Right atrium auricular region (tissue), 2 donors: ENCODE data around the gene APBA1. TPM values are rescaled to one million over a fixed set of nuclear protein-coding genes. Genes with fewer than 3 reads are reported as not detected.
A peak's percentile ranks its signal among the peaks of the same experiment; 100 is the strongest.

ENCODE experiments used
- DNase-seq: peaks from one replicate; pipeline ENCODE4 v3.0.0-alpha.2; 2019; ENCODE audit warnings: low spot score
- H3K27ac ChIP-seq, 2 donors: fragments of 200-600 bp; sonication (generic); 1 replicate in 1 of 2; 2 replicates in 1 of 2; pipeline ENCODE4 v1.5.1; 2016 to 2019
- H3K27me3 ChIP-seq, 2 donors: fragments of 200-600 bp; sonication (generic); one replicate each; pipeline versions ENCODE4 v1.5.1 to v1.6.0; 2017 to 2019
- H3K36me3 ChIP-seq: fragments of 200-600 bp; sonication (generic); one replicate; pipeline ENCODE4 v1.5.1; 2016
- H3K4me1 ChIP-seq, 2 donors: fragments of 200-600 bp; sonication (generic); one replicate each; pipeline versions ENCODE4 v1.5.1 to v1.6.0; 2017 to 2019
- H3K4me3 ChIP-seq, 2 donors: fragments of 200-600 bp; sonication (generic); 1 replicate in 1 of 2; 2 replicates in 1 of 2; pipeline ENCODE4 v1.5.1; 2017 to 2019; ENCODE audit warnings: mild to moderate bottlenecking in 1 of 2, moderate library complexity in 1 of 2
- H3K9me3 ChIP-seq, 2 donors: fragments of 200-600 bp; sonication (generic); one replicate each; pipeline ENCODE4 v1.5.1; 2019
- CTCF ChIP-seq, 2 donors: fragments of 200-600 bp; sonication (generic); IDR thresholded peaks; one replicate each; pipeline ENCODE4 v1.5.1; 2019; ENCODE audit warnings: antibody characterized with exemption in 2 of 2
- total RNA-seq, 2 donors: library from RNA; depleted of rRNA; stranded (reverse); fragments of >200 nt; gene quantifications; one replicate each; pipeline ENCODE4 v1.1.0, GENCODE V29; 2016

APBA1 gene
- total RNA-seq, 2 donors from 2014 or later = 5.6 to 12.1 TPM

- TF ChIP-seq CTCF (IDR thresholded peaks at IDR 0.05) = no peak
- Histone ChIP-seq H3K27me3 (no peaks in the 10 kb centered on the region), H3K9me3 (no peaks in the 10 kb centered on the region), H3K4me1 (peaks cover 0 to 7% of the 10 kb centered on the region in 2 donors), H3K4me3 (no peak overlapping the region), H3K36me3 (no peaks in the 10 kb centered on the region), H3K27ac (no peak overlapping the region)
- no peak for DNase-seq
These were observed 5.8 kb upstream of the APBA1 start for GRCh38 chr9:69677931-69678330.

GRCh38 chr9:69675563-69675962, 3.4 kb upstream of the APBA1 start:
- H3K27ac ChIP-seq = no peak overlapping the region
- peaks cover 0 to 20% of the 10 kb centered on the region in 2 donors for H3K4me1 ChIP-seq
- DNase-seq = no peak
- TF ChIP-seq CTCF (IDR thresholded peaks at IDR 0.05) = no peak
- H3K4me3 ChIP-seq = no peak overlapping the region
- no peaks in the 10 kb centered on the region for H3K27me3 ChIP-seq
- H3K36me3 ChIP-seq = no peaks in the 10 kb centered on the region
- H3K9me3 ChIP-seq = no peaks in the 10 kb centered on the region

- DNase-seq = no peak
These were observed 2.7 kb upstream of the APBA1 start for GRCh38 chr9:69674716-69675438.

GRCh38 chr9:69674112-69674685, 2.0 kb upstream of the APBA1 start:
- Histone ChIP-seq H3K4me1 (peaks cover 0 to 20% of the 10 kb centered on the region in 2 donors), H3K36me3 (no peaks in the 10 kb centered on the region), H3K9me3 (no peaks in the 10 kb centered on the region), H3K27me3 (no peaks in the 10 kb centered on the region), H3K27ac (no peak overlapping the region), H3K4me3 (no peak overlapping the region)
- TF ChIP-seq CTCF (IDR thresholded peaks at IDR 0.05) = no peak
- DNase-seq = no peak

More at GRCh38 chr9:69674716-69675438, 2.7 kb upstream of the APBA1 start:
- TF ChIP-seq CTCF (IDR thresholded peaks at IDR 0.05) = no peak
- H3K27me3 ChIP-seq = no peaks in the 10 kb centered on the region
- no peaks in the 10 kb centered on the region for H3K9me3 ChIP-seq
- no peak overlapping the region for H3K4me3 ChIP-seq
- no peaks in the 10 kb centered on the region for H3K36me3 ChIP-seq
- peaks cover 0 to 20% of the 10 kb centered on the region in 2 donors for H3K4me1 ChIP-seq
- no peak overlapping the region for H3K27ac ChIP-seq

- peak overlapping the region; percentile 88 to 91 for H3K4me3 ChIP-seq
- DNase-seq = no peak
- peak overlapping the region; percentile 77 to 89 for H3K27ac ChIP-seq
- H3K9me3 ChIP-seq = no peaks in the 10 kb centered on the region
- H3K36me3 ChIP-seq = no peaks in the 10 kb centered on the region
- peaks cover 0 to 20% of the 10 kb centered on the region in 2 donors for H3K4me1 ChIP-seq
- H3K27me3 ChIP-seq = no peaks in the 10 kb centered on the region
- TF ChIP-seq CTCF (IDR thresholded peaks at IDR 0.05) = no peak
These were observed 1.1 kb upstream of the APBA1 start for GRCh38 chr9:69673311-69673640.
